Measurements from ENCODE around the gene PRPSAP1. TPM values are rescaled to one million over a fixed set of nuclear protein-coding genes. Genes with fewer than 3 reads are reported as not detected.

PRPSAP1 gene
- total RNA-seq, 1 donor: 23.4 TPM

DNA sequence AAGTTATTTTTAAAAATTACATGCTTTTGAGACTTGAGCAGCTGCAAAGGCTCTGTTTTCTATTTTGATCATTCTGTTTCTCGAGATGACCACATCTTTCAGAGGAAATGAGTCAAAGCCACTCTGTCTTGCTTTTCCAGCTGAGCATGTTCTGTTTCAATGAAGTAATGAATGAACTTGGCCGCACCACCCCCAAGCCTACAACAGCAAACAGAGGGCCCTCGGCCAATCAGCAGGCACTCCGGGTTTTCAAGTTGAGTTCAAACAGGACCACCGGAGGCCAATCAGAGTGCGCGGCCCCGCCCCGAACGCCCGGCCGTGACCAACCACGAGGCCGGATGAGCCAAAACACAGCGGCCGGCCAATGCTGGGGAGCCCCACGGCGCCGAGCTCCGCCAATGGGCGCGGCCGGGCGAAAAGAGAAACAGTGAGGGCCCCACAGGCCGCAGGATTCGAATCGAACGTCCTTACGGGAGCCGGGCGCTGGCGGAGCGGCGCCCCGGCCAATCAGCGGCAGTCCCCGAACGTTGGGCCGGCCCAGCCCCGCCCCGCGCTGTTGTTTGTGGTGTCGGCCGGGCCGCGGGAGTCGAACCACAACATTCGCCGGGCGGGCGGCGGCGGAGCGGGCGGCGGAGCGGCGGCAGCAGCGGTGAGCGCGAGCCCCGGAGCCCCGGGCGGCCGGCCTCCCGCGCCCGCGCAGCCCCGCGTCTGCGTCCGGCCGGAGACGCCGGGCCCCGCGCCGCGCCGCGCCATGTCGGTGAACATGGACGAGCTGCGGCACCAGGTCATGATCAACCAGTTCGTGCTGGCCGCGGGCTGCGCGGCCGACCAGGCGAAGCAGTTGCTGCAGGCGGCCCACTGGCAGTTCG lies 88.7 kb downstream of the PRPSAP1 start, which contains the start of gene UBALD2:
UBALD2 (plus strand) TSS at position 594 of the 869 bp plus-strand sequence; CDS start at position 752, 158 bp downstream.
- H3K4me3 ChIP-seq (ENCODE audit: low read length): peak within 1 kb of the TSS; percentile 83
- no peaks in the 10 kb centered on the region for H3K27me3 ChIP-seq (ENCODE audit: insufficient read depth, low read length)
- H3K9me3 ChIP-seq (ENCODE audit: low read depth, low read length): no peaks in the 10 kb centered on the region

DNA sequence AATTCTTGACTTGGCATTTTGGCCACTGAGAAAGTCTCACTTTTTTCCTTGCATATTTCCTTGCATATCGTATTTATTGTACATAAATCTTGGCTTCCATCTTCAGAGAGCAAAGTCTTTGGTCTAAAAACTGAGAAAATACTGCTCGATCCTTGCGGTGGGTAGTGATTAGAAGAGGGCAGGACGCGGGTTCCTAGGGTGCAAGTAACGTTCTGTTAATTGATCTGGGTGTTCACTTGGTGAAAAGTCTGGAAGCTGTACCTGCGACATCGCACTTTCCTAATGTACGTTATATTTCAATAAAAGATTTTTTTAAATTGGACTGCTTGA lies 89.3 kb downstream of the PRPSAP1 start:
- Histone ChIP-seq H3K27me3 (ENCODE audit: insufficient read depth, low read length) (no peaks in the 10 kb centered on the region), H3K4me3 (ENCODE audit: low read length) (no peak overlapping the region), H3K4me1 (ENCODE audit: insufficient read depth, low read length) (peaks cover 79% of the 10 kb centered on the region), H3K9me3 (ENCODE audit: low read depth, low read length) (no peaks in the 10 kb centered on the region)

More for the DNA sequence above, 88.7 kb downstream of the PRPSAP1 start, which contains the start of gene UBALD2:
- H3K4me1 ChIP-seq (ENCODE audit: insufficient read depth, low read length): peaks cover 79% of the 10 kb centered on the region

DNA sequence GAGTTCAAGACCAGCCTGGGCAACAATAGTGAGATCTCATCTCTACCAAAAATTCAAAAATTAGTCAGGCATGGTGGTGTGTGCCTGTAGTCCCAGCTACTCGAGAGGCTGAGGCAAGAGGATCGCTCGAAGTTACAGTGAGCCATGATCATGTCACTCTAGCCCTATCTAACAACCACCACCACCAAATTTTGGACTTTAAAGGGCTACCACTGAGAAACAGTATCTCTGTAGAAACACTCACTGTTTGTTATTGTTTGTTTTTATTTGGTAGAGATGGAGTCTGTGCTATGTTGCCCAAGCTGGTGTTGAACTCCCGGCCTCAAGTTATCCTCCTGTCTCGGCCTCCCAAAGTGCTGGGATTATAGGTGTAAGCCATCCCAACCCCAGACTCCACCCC lies 89.8 kb downstream of the PRPSAP1 start:
- H3K9me3 ChIP-seq (ENCODE audit: low read depth, low read length): no peaks in the 10 kb centered on the region
- H3K4me1 ChIP-seq (ENCODE audit: insufficient read depth, low read length): peaks cover 76% of the 10 kb centered on the region
- H3K27me3 ChIP-seq (ENCODE audit: insufficient read depth, low read length): no peaks in the 10 kb centered on the region
- H3K4me3 ChIP-seq (ENCODE audit: low read length): no peak overlapping the region

DNA sequence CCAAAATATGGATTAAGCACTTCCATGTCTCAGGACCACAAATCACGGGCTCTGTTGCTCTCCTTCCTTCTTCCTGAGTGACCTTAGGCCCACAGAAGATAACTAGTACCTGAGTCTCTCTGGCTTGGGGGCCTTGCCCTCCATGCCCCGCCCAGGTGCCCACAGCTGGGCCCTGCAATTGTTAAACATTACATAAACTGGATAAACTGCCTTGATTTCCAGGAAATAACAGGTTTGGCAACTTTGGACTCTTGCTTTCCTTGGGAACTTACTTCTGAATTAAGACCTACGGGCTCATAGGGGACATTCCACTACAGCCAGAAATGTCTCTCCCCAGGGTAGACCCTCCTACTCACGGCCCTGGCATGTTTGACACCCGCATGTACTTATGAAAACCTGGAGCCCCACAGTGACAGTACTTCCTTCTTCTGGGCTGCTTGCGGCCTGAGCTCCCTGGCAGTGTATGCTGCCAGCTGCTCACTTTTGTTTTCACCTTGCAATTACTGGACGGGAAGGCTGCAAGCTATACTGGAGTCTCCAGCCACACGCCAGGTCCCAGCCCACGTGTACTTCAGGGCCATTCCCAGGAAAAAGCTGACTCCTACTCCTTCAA lies 90.9 kb downstream of the PRPSAP1 start:
- H3K4me3 ChIP-seq (ENCODE audit: low read length): no peak overlapping the region
- no peaks in the 10 kb centered on the region for H3K9me3 ChIP-seq (ENCODE audit: low read depth, low read length)
- H3K27me3 ChIP-seq (ENCODE audit: insufficient read depth, low read length): no peaks in the 10 kb centered on the region
- peaks cover 66% of the 10 kb centered on the region for H3K4me1 ChIP-seq (ENCODE audit: insufficient read depth, low read length)

DNA sequence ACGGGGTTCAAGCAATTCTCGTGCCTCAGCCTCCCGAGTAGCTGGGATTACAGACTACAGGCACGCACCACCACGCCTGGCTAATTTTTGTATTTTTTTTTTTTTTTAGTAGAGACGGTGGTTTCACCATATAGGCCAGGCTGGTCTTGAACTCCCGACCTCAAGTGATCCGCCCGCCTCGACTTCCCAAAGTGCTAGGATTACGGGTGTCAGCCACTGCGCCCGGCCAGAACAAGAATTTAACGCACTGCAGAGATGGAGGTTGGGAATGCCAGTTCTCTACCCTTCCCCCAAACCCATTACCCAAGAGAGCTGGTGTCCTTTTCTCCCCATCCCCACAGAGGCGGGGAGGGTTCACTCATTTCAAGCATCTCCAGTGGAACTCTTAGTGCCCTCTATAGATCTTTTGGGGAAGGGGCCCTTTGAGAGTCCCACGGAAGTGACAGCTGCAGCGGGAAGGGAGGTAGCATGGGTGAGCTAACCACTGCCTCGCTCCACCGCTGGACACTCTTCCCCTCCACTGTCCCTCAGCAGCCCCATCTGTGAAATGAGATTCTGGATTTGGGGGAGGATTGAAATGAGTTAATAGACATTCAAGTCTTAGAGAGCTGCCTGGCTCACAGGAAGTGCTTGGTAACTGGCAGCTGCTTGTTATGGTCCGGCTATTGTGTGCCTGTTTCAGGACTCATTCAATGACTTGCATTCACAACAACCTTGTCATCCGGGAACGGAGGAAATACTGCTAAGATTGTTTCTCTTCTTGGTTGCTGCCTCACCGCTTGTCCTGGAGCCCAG lies 92.1 kb downstream of the PRPSAP1 start:
- no peak overlapping the region for H3K4me3 ChIP-seq (ENCODE audit: low read length)
- no peaks in the 10 kb centered on the region for H3K9me3 ChIP-seq (ENCODE audit: low read depth, low read length)
- H3K27me3 ChIP-seq (ENCODE audit: insufficient read depth, low read length): no peaks in the 10 kb centered on the region
- peaks cover 54% of the 10 kb centered on the region for H3K4me1 ChIP-seq (ENCODE audit: insufficient read depth, low read length)

DNA sequence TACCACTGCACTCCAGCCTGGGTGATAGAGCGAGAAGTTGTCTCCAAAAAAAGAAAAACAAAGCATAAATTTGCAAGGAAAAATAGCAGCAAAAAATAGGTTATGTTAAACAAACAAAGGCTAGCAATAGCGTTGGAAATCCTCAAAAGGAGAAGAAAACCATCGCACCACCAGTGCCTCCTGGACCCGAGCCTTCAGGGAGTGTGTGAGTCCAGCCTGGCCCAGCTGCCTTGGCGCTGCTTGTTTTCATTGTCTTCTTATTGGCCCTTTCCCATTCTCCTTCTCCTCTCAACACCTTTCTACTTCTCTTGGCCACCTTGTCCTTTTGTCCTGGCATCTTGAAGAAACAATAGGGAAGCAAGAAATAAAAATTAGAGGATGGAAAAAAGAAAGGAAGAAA lies 93.0 kb downstream of the PRPSAP1 start:
- no peaks in the 10 kb centered on the region for H3K9me3 ChIP-seq (ENCODE audit: low read depth, low read length)
- no peaks in the 10 kb centered on the region for H3K27me3 ChIP-seq (ENCODE audit: insufficient read depth, low read length)
- H3K4me1 ChIP-seq (ENCODE audit: insufficient read depth, low read length): peaks cover 59% of the 10 kb centered on the region
- no peak overlapping the region for H3K4me3 ChIP-seq (ENCODE audit: low read length)

DNA sequence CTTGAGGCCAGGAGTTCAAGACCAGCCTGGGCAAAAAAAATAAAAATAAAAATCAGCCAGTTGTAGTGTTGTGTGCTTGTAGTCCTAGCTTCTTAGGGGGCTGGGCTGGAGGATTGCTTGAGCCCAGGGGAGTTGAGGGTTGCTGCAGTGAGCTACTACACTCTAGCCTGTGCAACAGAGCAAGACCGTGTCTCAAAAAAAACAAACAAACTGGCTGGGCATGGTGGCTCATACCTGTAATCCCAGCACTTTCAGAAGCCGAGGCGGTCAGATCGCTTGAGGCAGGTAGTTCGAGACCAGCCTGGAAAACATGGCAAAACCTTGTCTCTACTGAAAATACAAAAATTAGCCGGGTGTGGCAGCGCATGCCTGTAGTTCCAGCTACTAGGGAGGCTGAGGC lies 93.5 kb downstream of the PRPSAP1 start:
- Histone ChIP-seq H3K4me3 (ENCODE audit: low read length) (no peak overlapping the region), H3K4me1 (ENCODE audit: insufficient read depth, low read length) (peaks cover 60% of the 10 kb centered on the region), H3K9me3 (ENCODE audit: low read depth, low read length) (no peaks in the 10 kb centered on the region), H3K27me3 (ENCODE audit: insufficient read depth, low read length) (no peaks in the 10 kb centered on the region)

Other genes with a start within 250 kb of the PRPSAP1 start
- 1.3 TPM for gene FOXJ1, start 212.7 kb downstream of the PRPSAP1 start, total RNA-seq
- gene RNF157, start 113.4 kb downstream of the PRPSAP1 start, total RNA-seq: 19.1 TPM
- gene UBALD2, start 88.6 kb downstream of the PRPSAP1 start, total RNA-seq: 35.3 TPM
- 1.2 TPM for gene QRICH2, start 45.6 kb downstream of the PRPSAP1 start, total RNA-seq
- 19.2 TPM for gene SPHK1, start 30.7 kb upstream of the PRPSAP1 start, total RNA-seq
- gene UBE2O, start 99.2 kb upstream of the PRPSAP1 start, total RNA-seq: 15.2 TPM
- gene AANAT, start 113.7 kb upstream of the PRPSAP1 start, total RNA-seq: not detected
- gene RHBDF2, start 147.5 kb upstream of the PRPSAP1 start, total RNA-seq: 62.1 TPM
- gene CYGB, start 183.8 kb upstream of the PRPSAP1 start, total RNA-seq: 0.21 TPM
- 0.73 TPM for gene PRCD, start 186.1 kb upstream of the PRPSAP1 start, total RNA-seq
- 2.3 TPM for gene ST6GALNAC2, start 231.9 kb upstream of the PRPSAP1 start, total RNA-seq